Measurements from ENCODE around the gene ANXA8L1. TPM values are rescaled to one million over a fixed set of nuclear protein-coding genes. Genes with fewer than 3 reads are reported as not detected.
"Not testable (repeated sequence)": the region's sequence is repeated elsewhere in the genome, so short reads cannot be mapped to it uniquely, and the experiment has no call there.

Gene ANXA8L1
- total and polyA plus RNA-seq, 2 of the 4 experiments (the other 2 are of a cell fraction), result 0.18 to 0.32 TPM

- H3K9me3 ChIP-seq (ENCODE audit: control insufficient read depth, insufficient read depth, low read length); in situ Hi-C loops (cut with MboI; ENCODE audit: low sequenced_read_pairs); H2AK5ac ChIP-seq (ENCODE audit: low read depth, low read length); H3K9ac ChIP-seq (ENCODE audit: low read depth, low read length); H2BK120ac ChIP-seq (ENCODE audit: low read depth, low read length); H2AFZ ChIP-seq (replicated peaks; ENCODE audit: low read length, poor library complexity); H2BK15ac ChIP-seq (ENCODE audit: low read depth, low read length); H3K79me1 ChIP-seq (ENCODE audit: low read depth in 1 of 2, low read length in 2 of 2); H4K91ac ChIP-seq (ENCODE audit: insufficient read depth, low read depth, low read length); CTCF ChIA-PET; H2BK20ac ChIP-seq (ENCODE audit: low read depth, low read length); H3K36me3 ChIP-seq (ENCODE audit: control insufficient read depth, insufficient read depth, low read length); H3K4me1 ChIP-seq (ENCODE audit: control insufficient read depth, insufficient read depth, low read length); H3K27ac ChIP-seq (ENCODE audit: insufficient read depth, low read length); H3K4ac ChIP-seq (ENCODE audit: low read depth, low read length); H3K14ac ChIP-seq (replicated peaks; ENCODE audit: low read depth, low read length); H3K18ac ChIP-seq (ENCODE audit: low read depth, low read length); ATAC-seq (ENCODE audit: low read depth); POLR2A ChIA-PET (ENCODE audit: unreplicated experiment); H2BK5ac ChIP-seq (ENCODE audit: low read depth, low read length, poor library complexity, severe bottlenecking); H3K56ac ChIP-seq (ENCODE audit: extremely low read depth, insufficient read depth, low read length); H3K27me3 ChIP-seq (ENCODE audit: control insufficient read depth, insufficient read depth, low read length); H4K20me1 ChIP-seq (ENCODE audit: insufficient read depth, low read length); H3K4me2 ChIP-seq (ENCODE audit: low read depth, low read length); H4K8ac ChIP-seq (ENCODE audit: low read depth in 2 of 2, low read length in 2 of 2); H4K5ac ChIP-seq (ENCODE audit: low read depth, low read length); H2AK9ac ChIP-seq (replicated peaks; ENCODE audit: low read depth, low read length, poor library complexity); H3K9me1 ChIP-seq (ENCODE audit: insufficient read depth, low read length); intact Hi-C loops (cut with micrococcal nuclease); dilution Hi-C loops (cut with HindIII; ENCODE audit: low sequenced_read_pairs, unreplicated experiment); BruUV-seq (replicated peaks); H3K23ac ChIP-seq (ENCODE audit: low read depth, low read length); H3K4me3 ChIP-seq (ENCODE audit: insufficient read depth, low read depth, low read length): not testable (repeated sequence)
- WGBS, 2 experiments (ENCODE audit: extremely low coverage in 2 of 2, insufficient read length in 1 of 2), result no CpG with 5 or more reads among the region's 4 CpGs
- DNase-seq, result peak; percentile 23
Measured at GRCh38 chr10:46365484-46365883, 10.1 kb upstream of the ANXA8L1 start.

GRCh38 chr10:46367209-46367608 is 8.4 kb upstream of the ANXA8L1 start:
- H3K14ac ChIP-seq (replicated peaks; ENCODE audit: low read depth, low read length); H3K36me3 ChIP-seq (ENCODE audit: control insufficient read depth, insufficient read depth, low read length); H2AFZ ChIP-seq (replicated peaks; ENCODE audit: low read length, poor library complexity); H4K8ac ChIP-seq (ENCODE audit: low read depth in 2 of 2, low read length in 2 of 2); H3K23ac ChIP-seq (ENCODE audit: low read depth, low read length); H2AK5ac ChIP-seq (ENCODE audit: low read depth, low read length); in situ Hi-C loops (cut with MboI; ENCODE audit: low sequenced_read_pairs); CTCF ChIA-PET; H3K9me1 ChIP-seq (ENCODE audit: insufficient read depth, low read length); dilution Hi-C loops (cut with HindIII; ENCODE audit: low sequenced_read_pairs, unreplicated experiment); H4K5ac ChIP-seq (ENCODE audit: low read depth, low read length); BruUV-seq (replicated peaks); H4K20me1 ChIP-seq (ENCODE audit: insufficient read depth, low read length); H3K4me2 ChIP-seq (ENCODE audit: low read depth, low read length); POLR2A ChIA-PET (ENCODE audit: unreplicated experiment); H3K4ac ChIP-seq (ENCODE audit: low read depth, low read length); DNase-seq; intact Hi-C loops (cut with micrococcal nuclease); H3K4me1 ChIP-seq (ENCODE audit: control insufficient read depth, insufficient read depth, low read length); H2BK5ac ChIP-seq (ENCODE audit: low read depth, low read length, poor library complexity, severe bottlenecking); H3K18ac ChIP-seq (ENCODE audit: low read depth, low read length); H3K79me1 ChIP-seq (ENCODE audit: low read depth in 1 of 2, low read length in 2 of 2); H4K91ac ChIP-seq (ENCODE audit: insufficient read depth, low read depth, low read length); H2BK15ac ChIP-seq (ENCODE audit: low read depth, low read length); ATAC-seq (ENCODE audit: low read depth); H3K9me3 ChIP-seq (ENCODE audit: control insufficient read depth, insufficient read depth, low read length); H2BK120ac ChIP-seq (ENCODE audit: low read depth, low read length); H3K9ac ChIP-seq (ENCODE audit: low read depth, low read length); H2BK20ac ChIP-seq (ENCODE audit: low read depth, low read length); H2AK9ac ChIP-seq (replicated peaks; ENCODE audit: low read depth, low read length, poor library complexity); H3K56ac ChIP-seq (ENCODE audit: extremely low read depth, insufficient read depth, low read length); H3K27me3 ChIP-seq (ENCODE audit: control insufficient read depth, insufficient read depth, low read length); H3K4me3 ChIP-seq (ENCODE audit: insufficient read depth, low read depth, low read length); H3K27ac ChIP-seq (ENCODE audit: insufficient read depth, low read length): not testable (repeated sequence)
- no CpG with 5 or more reads among the region's 5 CpGs for WGBS, 2 experiments (ENCODE audit: extremely low coverage in 2 of 2, insufficient read length in 1 of 2)
